Measurements from ENCODE around the gene IZUMO4.

DNA sequence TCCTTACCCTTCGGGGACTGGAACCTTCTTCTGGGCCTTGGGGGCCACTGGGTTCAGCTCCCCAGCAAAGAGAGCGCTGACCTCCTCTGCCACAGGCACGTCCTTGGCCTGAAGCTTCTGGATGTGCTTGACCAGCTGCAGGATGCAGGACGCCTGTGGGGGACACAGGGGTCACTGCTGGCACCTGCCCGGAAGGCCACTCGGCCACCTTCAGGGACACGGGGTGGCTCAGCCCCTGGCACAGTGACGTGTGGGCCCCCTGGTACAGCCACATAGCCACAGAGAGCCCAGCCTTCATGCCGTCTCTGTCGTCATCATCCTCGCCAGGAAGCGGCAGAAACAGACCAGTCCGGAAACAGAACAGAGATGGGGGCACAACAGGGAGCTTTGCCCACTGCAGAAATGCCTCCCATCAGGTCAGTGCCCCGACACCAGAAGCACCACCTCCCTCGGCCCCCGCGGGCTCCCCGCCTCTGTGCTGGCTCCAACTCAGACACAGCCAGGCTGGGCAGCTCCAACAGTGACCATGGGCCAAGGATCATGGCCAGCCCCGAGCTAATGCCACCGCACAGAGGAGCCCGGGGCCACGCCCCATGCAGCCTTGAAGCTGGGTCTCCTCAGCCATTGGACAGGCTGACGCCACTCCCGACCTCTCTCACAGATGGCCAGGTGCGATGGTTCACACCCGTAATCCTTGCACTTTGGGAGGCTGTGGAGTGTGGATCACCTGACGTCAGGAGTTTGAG is 20.7 kb downstream of the IZUMO4 start:
- TF ChIP-seq, protein P1, sequence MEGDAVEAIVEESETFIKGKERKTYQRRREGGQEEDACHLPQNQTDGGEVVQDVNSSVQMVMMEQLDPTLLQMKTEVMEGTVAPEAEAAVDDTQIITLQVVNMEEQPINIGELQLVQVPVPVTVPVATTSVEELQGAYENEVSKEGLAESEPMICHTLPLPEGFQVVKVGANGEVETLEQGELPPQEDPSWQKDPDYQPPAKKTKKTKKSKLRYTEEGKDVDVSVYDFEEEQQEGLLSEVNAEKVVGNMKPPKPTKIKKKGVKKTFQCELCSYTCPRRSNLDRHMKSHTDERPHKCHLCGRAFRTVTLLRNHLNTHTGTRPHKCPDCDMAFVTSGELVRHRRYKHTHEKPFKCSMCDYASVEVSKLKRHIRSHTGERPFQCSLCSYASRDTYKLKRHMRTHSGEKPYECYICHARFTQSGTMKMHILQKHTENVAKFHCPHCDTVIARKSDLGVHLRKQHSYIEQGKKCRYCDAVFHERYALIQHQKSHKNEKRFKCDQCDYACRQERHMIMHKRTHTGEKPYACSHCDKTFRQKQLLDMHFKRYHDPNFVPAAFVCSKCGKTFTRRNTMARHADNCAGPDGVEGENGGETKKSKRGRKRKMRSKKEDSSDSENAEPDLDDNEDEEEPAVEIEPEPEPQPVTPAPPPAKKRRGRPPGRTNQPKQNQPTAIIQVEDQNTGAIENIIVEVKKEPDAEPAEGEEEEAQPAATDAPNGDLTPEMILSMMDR (optimal IDR thresholded peaks at IDR 0.05 in 1 of 3, IDR thresholded peaks at IDR 0.05 in 1 of 3, conservative IDR thresholded peaks at IDR 0.05 in 1 of 3; ENCODE audit: extremely low read depth in 1 of 3, insufficient read depth in 2 of 3, low read length in 3 of 3): no peak
- no peak for TF ChIP-seq EZH2 (IDR thresholded peaks at IDR 0.05; ENCODE audit: low read length)

All from keratinocyte (primary cell).